HG02943 (cell line): ENCODE data around the gene HM13.
"Not testable (repeated sequence)": the region's sequence is repeated elsewhere in the genome, so short reads cannot be mapped to it uniquely, and the experiment has no call there.

Experiments used
- ATAC-seq: cut with Tn5 transposase; IDR thresholded peaks from one replicate; pipeline ENCODE4 v1.9.1; 2021; ENCODE audit warnings: mild to moderate bottlenecking, low read depth, moderate library complexity; ENCODE audit not compliant: unreplicated experiment

Gene HM13

GRCh38 chr20:31514154-31515071 lies at the start of gene HM13:
Gene HM13, plus strand, starts transcription at chr20:31514442. Its CDS starts 110 bp downstream, at chr20:31514552.
- peak; percentile 75 for ATAC-seq

GRCh38 chr20:31470946-31471345 lies 43.3 kb upstream of the HM13 start:
- ATAC-seq = not testable (repeated sequence)

DNA sequence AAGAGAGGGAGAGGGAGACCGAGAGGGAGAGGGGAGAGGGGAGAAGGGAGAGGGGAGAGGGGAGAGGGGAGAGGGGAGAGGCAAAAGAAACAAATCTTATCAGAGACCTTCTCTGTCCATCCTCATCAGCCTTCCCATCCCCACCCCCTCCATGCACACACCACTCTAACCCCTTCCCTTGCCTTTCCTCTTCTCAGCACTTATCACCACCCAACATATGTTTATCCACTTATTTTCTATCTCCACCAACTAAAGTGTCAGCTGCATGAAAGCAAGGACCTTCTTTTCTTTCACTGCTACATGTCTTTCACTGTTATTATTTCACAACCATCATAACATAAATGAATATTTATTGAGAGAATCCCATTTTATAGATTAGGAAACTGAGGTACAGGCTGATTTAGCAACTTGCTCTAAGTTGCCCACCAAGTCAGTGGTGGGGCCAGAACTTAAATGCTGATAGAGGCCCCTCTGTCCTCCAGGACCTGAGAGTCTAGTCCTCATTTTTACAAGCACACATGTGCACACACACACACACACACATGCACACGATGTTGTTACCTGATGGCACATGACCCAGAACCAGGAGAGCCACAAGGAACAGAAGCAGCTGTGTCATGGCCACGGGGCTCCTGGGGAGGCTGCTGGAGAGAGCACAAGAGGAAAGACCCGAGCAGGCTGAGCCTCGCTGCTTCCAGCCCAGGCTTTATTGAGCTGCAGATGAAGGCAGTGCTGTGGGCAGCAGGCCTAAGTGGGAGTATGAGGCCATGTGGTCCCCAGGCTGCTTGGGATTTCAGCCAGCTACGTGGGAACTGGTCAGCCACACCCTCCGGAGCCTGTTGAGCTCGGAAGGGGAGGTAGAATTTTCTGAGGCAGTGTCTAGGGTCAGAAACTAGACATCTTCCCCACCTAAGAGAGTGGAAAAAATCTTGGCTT lies 41.6 kb upstream of the HM13 start:
- ATAC-seq = no peak

GRCh38 chr20:31473331-31474096 lies 40.7 kb upstream of the HM13 start:
- ATAC-seq = no peak

GRCh38 chr20:31474097-31474436 lies 40.2 kb upstream of the HM13 start:
- no peak for ATAC-seq

DNA sequence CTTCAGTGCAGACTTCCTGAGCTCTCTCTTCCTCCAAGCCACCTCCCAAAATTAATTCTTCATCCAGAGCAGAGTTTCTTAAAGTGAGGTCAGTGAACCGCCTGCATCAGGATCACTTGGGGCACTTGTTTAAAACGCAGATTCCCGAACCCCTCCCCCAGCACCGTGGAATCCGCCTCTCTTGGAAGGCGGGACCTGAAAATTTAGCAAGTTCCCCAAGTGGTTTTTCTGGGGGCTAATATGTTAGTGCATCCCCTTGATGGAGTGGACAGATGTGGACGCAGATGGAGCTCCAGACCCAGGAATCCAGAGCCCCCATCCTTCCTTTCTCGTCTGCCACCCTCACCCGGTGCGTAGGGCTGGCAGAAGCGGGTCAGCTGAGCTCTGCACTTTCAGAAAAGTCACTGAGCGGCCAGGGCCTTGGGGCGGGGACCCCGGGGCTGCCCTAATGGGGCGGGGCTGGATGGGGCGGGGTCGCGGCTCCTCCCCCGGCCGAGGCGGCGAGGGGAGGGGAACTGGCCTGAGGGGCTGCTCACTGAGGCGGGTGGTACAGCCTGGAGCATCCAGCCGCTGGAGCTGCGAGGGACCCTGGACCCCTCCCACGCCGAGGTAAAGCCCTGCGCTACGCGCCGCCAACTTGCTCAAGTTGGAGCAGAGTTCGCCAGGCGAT lies 39.3 kb upstream of the HM13 start, which contains the start of the genes DEFB124 and REM1:
Gene DEFB124 (minus strand): TSS at position 370 of the 670 bp plus-strand sequence. CDS start 2,114 bp downstream, outside the sequence.
Gene REM1 (plus strand): TSS at position 531 of the 670 bp plus-strand sequence. CDS start 1,158 bp downstream, outside the sequence.
- no peak for ATAC-seq

GRCh38 chr20:31475472-31476293 lies 38.6 kb upstream of the HM13 start:
- ATAC-seq = no peak

- ATAC-seq = no peak
Observed at GRCh38 chr20:31476294-31476585, 38.0 kb upstream of the HM13 start.

DNA sequence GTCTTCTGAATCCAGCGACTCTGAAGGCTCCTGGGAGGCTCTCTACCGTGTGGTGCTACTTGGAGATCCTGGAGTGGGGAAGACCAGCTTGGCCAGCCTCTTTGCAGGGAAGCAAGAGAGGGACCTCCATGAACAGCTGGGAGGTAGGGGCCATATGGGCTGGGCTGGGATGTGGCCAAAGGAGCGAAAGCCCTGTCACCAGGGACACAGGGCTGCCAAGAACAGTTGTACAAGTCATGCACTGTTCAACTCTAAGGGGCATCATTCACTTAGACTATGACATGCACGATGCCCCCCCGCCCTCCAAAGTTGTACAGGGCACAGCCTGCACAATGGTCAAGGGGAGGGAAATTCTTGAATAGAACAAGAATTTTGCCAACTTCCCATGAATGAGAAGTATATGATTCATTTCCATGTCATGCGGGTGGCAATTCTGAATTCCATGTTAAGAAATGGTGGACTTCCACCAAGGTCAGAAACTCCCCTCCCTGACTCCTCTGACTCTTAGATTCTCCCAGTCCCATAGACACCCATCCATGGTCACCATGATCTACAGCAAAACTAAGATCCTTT lies 37.5 kb upstream of the HM13 start:
- ATAC-seq = no peak

DNA sequence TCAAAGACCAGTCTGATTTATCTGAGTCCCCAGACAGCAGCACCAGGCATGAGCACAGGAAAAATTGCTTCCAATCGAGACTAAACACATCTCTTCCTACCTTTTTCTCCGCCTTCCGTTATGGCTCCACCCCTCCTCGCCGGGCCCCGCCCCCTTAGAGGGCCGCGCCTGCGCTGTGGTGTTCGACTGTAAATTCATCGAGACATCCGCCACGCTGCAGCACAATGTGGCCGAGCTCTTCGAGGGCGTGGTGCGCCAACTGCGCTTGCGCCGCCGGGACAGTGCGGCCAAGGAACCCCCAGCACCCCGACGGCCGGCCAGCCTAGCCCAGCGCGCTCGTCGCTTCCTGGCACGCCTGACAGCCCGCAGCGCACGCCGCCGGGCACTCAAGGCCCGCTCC lies 30.2 kb upstream of the HM13 start:
- no peak for ATAC-seq

DNA sequence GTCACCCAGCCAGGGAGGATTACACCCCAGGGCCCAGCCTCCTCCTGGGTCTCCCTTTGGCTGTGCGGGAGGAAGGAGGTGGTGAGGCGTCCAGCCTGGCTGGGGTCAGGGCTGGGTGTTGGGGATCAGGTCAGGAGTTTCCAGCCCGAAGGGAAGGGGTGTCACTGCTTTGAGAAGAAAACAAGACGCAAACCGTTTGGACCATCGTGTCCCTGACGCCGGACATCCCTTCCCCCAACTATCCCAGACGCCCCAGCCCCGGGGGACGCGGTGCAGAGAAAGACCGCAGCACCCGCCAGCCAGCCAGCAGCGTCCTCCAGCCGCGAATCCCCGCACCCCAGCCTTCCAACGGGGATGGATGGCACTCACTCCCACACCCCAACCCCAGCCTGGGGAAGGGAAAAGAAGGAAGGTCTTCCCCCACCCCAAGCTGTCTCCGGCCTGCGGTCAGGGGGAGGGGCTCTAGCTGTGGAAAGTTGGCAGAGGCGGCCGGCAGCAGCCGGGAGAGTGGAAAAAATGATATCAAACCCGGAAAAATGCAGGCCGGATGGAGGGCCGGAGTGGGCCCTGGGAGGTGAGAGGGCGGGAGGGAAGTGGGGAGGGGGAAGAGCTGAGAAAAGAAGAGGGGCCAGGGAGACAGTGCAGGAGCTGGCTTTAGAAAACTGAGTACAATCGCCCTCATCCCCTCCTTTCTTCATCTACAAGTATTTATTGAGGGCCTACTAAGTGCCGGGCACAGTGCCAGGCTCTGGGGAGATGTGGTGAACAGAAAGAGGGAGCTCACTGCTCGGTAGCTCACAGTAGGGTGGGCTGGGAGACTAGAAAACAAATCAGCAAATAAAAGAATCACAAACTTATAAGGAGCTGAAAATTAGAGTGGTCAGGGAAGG lies 28.5 kb upstream of the HM13 start:
- no peak for ATAC-seq

GRCh38 chr20:31488115-31488514 lies 26.1 kb upstream of the HM13 start:
- no peak for ATAC-seq

- no peak for ATAC-seq
Observed at GRCh38 chr20:31489152-31489551, 25.1 kb upstream of the HM13 start.

DNA sequence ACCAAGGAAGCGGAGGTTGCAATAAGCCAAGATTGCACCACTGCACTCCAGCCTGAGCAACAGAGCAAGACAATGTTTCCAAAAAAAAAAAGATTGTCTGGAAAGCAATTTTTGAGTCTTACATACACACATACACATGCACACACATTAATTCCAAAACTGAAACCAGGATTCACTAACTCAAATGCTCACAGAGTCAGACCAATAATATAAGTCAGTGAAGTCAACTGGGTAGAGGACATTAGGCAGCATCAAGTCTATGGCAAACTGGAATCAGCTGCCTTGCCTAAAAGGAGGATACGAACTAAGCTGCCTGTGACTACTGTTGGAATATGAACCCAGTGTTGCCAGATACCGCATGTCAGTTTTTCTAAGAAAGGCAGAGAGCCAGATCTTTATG lies 23.5 kb upstream of the HM13 start:
- ATAC-seq = no peak

DNA sequence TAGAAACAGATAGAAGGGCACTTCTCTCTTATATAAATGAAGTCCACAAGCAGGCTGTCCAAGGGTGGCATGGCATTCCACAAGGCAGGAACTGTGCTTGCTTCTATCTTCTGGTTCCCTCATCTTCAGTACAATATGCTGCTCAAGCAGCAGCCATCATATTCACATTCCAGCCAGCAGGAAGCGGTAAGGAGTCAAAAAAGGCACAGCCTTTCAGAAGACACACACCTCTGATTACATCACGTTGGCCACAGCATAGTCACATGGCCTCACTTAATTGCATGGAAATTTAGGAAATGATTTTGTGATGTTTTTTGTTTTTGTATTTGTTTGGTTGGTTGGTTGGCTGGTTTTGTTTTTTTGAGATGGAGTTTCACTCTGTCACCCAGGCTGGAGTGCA lies 20.1 kb upstream of the HM13 start:
- no peak for ATAC-seq

DNA sequence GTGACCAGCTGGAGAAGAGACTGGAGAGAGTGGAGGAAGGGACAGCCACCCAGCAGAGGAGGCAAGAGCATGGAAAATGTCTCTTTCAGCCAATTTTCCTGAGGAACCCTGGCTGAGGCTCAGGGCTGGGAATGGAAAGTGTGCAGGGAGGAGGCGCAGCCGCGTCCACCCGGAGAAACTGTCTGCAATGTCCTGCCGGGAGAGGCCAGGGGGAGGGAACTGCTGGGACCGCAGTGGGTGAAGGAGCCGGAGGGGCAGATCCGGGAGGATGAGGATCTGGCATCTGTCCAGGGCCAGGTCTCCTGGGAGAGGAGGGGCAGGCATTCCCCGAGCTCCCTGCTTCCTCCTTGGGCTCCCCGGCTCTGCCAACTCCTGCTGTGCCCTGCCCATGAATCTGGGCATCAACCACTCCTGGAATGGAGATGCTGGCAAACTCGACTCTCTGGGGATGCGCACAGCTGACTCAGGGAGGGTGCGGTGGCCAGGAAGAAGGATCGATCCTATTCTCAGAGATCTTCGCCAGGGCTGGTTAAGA lies 17.4 kb upstream of the HM13 start:
- no peak for ATAC-seq

DNA sequence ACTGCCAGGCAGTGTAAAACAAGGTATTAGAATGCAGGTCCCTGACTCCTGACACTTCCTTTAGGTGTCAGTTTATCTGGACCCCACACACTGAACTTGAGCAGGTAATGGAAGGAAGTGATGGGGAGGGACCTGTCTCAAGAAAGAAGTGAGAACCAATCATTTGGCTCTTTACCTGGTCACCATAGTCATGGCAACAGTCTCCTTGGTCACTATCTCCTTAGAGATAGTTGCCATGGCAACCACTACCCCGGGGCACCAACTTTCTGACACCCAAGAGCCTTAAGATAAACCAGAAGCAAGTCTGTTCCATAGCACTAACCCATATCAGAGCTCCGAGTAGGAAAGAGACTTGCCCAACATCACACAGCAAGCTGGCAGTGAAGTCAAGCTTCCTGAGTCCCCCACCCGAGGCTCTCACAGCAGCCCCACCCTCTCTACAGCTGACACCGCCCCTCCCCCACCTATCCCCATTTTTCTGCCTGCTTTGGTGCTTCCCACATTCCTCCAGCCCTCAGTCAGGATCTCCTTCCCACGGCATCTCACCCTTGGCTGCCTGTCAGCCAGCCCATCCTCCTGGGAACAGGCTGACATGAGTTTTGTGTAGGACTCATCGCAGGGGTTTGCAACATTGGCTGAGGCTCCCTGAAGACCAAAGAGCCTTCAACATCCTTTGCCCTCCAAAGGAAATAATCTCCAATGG lies 16.3 kb upstream of the HM13 start:
- no peak for ATAC-seq
